Activated naive CD4-positive, alpha-beta T cell treated with anti-CD3 and anti-CD28 coated beads for 36 hours (primary cell): ENCODE measurements around the gene GPD1L. TPM values are rescaled to one million over a fixed set of nuclear protein-coding genes. Genes with fewer than 3 reads are reported as not detected.
"Not testable (repeated sequence)": the region's sequence is repeated elsewhere in the genome, so short reads cannot be mapped to it uniquely, and the experiment has no call there.

Source experiments
- CTCF ChIA-PET: fragments of 350-600 bp; sonication (Branson Sonifier 250); formaldehyde crosslinking; loops from one replicate; lab custom pipeline; 2021; ENCODE audit warnings: antibody characterized with exemption; lab: Charles Lee
- DNase-seq: peaks from one replicate; pipeline ENCODE4 v3.0.0-alpha.2; 2020
- H3K27ac Mint-ChIP-seq: one replicate; pipeline ENCODE4 v1.8.0; 2021; ENCODE audit warnings: mild to moderate bottlenecking, mixed read lengths
- H3K27me3 Mint-ChIP-seq: one replicate; pipeline ENCODE4 v1.8.0; 2021; ENCODE audit warnings: low read depth, mixed read lengths
- H3K36me3 Mint-ChIP-seq: one replicate; pipeline ENCODE4 v1.8.0; 2021; ENCODE audit warnings: low read depth, mixed read lengths
- H3K4me1 Mint-ChIP-seq: one replicate; pipeline ENCODE4 v1.8.0; 2021; ENCODE audit warnings: low read depth, mixed read lengths
- H3K4me3 Mint-ChIP-seq: one replicate; pipeline ENCODE4 v1.8.0; 2021; ENCODE audit warnings: mild to moderate bottlenecking, moderate library complexity, mixed read lengths
- H3K9me3 Mint-ChIP-seq: one replicate; pipeline ENCODE4 v1.8.0; 2021; ENCODE audit warnings: mixed read lengths
- intact Hi-C: fragments of 100-400 bp; cut with micrococcal nuclease; formaldehyde crosslinking; loops from one replicate; pipeline ENCODE4 v1.15.1; 2023
- total RNA-seq, 2 experiments: library from RNA; stranded (reverse); gene quantifications; one replicate each; pipeline ENCODE4 v1.2.3, GENCODE V29; 2021

GPD1L gene
- total RNA-seq, 2 experiments from 2014 or later: 10.8 to 12.6 TPM

DNA sequence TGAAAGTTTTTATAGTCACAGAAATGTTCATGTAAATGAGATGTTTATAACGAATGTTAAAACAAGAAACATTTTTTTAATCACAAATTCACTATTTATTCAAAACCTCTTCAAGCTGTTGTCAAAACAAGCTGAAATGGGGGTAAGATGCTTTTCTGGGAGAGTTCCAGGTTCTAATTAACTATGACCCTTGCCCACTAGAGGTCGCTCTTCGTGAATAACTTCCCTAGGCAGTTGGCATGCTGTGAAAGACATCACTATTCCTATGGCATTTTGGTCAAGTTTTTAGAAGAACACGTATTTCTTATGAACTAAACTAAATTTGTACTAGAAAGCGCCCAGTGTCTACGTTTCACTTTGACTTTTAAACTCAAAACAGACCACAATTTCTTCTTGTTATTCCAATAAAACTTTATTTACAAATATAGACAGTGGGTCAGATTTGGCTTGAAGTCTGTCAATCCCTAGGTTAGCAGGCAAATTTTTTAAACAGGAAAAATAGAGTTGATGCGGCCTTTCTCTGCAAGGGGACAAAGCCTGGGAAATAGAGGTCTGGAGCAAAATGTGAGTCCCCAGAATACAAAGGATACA, 69.3 kb downstream of the GPD1L start:
- Mint-ChIP-seq H3K27me3 (no peaks in the 10 kb centered on the region), H3K4me3 (no peak overlapping the region), H3K36me3 (peaks cover 5% of the 10 kb centered on the region), H3K27ac (no peak overlapping the region), H3K9me3 (peaks cover 3% of the 10 kb centered on the region), H3K4me1 (peaks cover 10% of the 10 kb centered on the region)
- intact Hi-C loops: loop anchor here (5.0 kb wide), 2 partner anchors 412 to 607 kb away; no protein-coding TSS in a partner anchor
- CTCF ChIA-PET: interaction anchor here (0.7 to 4.4 kb wide), 21 partner anchors 11 to 576 kb away, joined by 3 to 45 read pairs (median 4); partner anchors contain the start of gene CMTM8
- peak; percentile 75 for DNase-seq

DNA sequence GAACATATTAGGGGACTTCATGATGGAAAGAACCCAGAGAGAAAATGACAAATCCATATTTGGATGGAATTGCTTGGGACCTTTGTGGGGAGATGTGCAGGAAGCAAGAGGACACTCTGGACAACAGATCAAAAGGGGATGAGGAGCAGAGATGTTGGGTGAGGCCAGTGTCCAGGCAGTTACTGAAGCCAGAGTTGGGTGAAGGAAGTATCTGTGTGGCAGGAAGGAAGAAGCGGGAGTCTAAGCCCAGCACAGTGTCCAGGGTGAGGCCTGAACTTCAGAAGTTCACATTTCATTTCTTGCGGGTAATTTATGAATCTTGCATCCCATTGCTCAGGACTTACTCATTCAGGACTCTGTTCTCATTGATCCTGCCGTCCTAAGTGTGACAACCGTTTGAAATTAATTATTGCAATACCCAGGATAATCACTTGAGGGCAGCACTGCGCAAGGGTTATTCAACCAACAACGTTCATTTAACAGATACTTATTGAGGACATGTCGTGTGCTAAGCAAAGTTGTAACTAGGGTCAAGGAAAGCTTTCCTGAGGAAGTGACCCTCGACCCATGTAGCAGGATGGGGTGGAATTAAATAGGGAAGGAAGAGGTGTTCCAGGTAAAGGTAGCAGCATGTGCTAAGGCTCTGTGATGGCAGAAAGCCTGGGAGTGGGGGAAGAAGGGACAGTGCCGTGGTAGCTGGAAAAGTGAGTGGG, 70.7 kb downstream of the GPD1L start:
- peak; percentile 82 for DNase-seq
- no peaks in the 10 kb centered on the region for H3K9me3 Mint-ChIP-seq
- H3K27ac Mint-ChIP-seq: no peak overlapping the region
- CTCF ChIA-PET: interaction anchor here (0.6 to 4.4 kb wide), 41 partner anchors 8 to 491 kb away, joined by 3 to 45 read pairs (median 5); partner anchors contain the start of gene CMTM8
- peak overlapping the region; percentile 51 for H3K4me3 Mint-ChIP-seq
- H3K36me3 Mint-ChIP-seq: no peaks in the 10 kb centered on the region
- H3K27me3 Mint-ChIP-seq: no peaks in the 10 kb centered on the region
- intact Hi-C loops: loop anchor here (1.0 to 5.0 kb wide), 13 partner anchors 61 to 605 kb away; partner anchors contain the start of gene CMTM8
- peaks cover 10% of the 10 kb centered on the region for H3K4me1 Mint-ChIP-seq

DNA sequence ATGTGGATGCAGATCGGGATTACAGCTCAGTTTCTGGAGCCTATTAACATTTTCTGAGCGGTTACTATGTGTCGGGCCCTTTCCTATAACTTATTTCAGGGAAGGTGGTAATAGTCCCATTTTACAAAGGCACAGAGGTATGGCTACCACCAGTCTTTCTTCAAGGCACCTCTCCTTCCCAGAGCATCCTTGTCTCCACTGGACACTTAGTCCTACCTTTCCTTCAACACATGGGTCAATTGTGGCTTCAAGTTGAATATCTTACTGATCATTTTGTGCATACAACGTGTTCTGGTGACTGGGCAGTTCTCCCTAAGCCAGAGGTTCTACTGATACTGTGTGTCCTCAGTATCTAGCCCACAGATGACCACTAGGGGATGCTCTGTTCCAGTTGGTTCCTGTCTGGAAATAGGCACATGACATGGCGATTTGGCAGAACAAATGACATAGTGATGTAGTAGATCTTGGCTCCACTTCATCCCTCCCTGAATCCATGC, 71.3 kb downstream of the GPD1L start:
- no peaks in the 10 kb centered on the region for H3K27me3 Mint-ChIP-seq
- intact Hi-C loops: loop anchor here (1.0 to 5.0 kb wide), 14 partner anchors 61 to 605 kb away; partner anchors contain the start of genes CMTM6 and CMTM8
- H3K4me1 Mint-ChIP-seq: peaks cover 10% of the 10 kb centered on the region
- CTCF ChIA-PET: interaction anchor here (0.6 to 4.4 kb wide), 41 partner anchors 9 to 662 kb away, joined by 3 to 45 read pairs (median 4); partner anchors contain the start of gene CMTM8
- H3K36me3 Mint-ChIP-seq: no peaks in the 10 kb centered on the region
- H3K4me3 Mint-ChIP-seq: peak overlapping the region; percentile 51
- peak; percentile 82 for DNase-seq
- H3K9me3 Mint-ChIP-seq: no peaks in the 10 kb centered on the region
- no peak overlapping the region for H3K27ac Mint-ChIP-seq

DNA sequence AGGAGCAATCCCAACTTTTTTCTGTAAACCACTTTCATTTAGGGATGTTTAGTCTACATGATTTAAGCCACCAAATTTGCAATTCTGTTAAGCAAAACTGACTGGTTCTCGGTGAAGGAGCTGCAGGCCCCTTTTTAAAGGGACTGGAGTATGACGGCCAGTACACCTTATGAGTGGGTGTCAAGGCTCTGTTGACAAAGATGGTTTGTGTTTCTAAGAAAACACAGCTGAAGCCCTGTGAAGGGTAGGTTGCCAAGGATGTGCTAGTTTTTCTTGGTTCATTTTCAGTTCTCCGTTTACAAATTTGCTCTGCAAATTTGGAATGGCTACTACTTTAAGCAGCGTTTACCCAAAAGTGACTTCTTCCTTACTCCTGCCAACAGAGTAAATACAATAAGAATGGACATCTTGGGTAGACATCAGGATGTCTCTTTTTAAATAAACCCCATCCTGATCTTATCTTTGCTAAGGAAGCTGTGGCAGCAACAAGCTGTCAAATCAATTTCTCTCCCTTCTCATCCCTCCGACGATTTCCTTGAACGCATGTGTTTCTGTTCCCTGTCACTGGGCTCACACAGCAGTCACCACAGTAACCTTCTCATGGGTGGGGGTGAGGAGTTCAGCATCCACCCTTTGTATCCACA, 73.8 kb downstream of the GPD1L start:
- CTCF ChIA-PET: interaction anchor here (0.6 kb wide), 1 partner anchor 260 kb away, joined by 3 read pairs; no protein-coding TSS in a partner anchor
- Mint-ChIP-seq H3K4me1 (peaks cover 10% of the 10 kb centered on the region), H3K36me3 (no peaks in the 10 kb centered on the region), H3K4me3 (no peak overlapping the region), H3K27ac (no peak overlapping the region), H3K27me3 (peaks cover 2% of the 10 kb centered on the region), H3K9me3 (no peaks in the 10 kb centered on the region)
- intact Hi-C loops: no loop called here
- no peak for DNase-seq

DNA sequence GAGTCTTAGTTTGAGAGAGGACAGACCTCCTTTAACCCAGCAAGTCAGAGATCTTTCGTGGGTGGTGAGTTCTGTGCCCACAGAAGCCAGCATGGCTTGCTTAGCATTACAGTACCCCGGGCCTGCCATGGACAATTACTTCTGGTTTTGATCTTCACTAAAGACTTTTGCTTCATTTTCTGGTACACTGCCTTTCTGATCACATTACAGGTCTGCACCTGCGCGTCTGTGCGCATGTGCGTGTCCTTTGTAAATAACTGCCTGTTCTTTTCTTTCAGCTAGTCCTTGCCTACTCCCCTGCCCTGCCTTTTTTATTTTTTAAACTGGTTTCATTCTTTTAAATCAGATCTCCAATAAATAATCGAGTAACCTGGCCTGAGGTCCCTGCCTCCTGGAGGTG, 74.9 kb downstream of the GPD1L start:
- no peak for DNase-seq
- H3K4me1 Mint-ChIP-seq: peaks cover 10% of the 10 kb centered on the region
- H3K9me3 Mint-ChIP-seq: no peaks in the 10 kb centered on the region
- intact Hi-C loops: no loop called here
- H3K27ac Mint-ChIP-seq: no peak overlapping the region
- peaks cover 2% of the 10 kb centered on the region for H3K27me3 Mint-ChIP-seq
- CTCF ChIA-PET: no interaction called here
- H3K4me3 Mint-ChIP-seq: no peak overlapping the region
- H3K36me3 Mint-ChIP-seq: no peaks in the 10 kb centered on the region

DNA sequence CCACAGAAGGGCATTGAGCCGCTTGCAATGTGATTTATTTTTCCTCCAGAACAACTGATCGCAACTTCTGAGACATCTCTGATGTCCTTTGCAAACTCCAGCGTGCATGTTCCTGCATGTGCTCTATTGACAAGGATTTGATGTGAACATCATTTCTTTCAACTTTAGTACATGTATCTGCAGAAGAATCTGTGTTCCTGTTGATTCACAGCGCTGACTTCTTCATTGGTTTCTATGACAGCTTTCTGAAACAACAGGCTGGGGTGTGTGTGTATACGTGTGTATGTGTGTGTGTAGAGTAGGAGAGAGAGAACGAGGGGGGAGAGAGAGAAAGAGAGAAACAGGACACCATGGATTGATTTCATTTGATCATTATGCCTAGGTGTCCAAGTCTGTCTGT, 75.4 kb downstream of the GPD1L start:
- H3K9me3 Mint-ChIP-seq: no peaks in the 10 kb centered on the region

DNA sequence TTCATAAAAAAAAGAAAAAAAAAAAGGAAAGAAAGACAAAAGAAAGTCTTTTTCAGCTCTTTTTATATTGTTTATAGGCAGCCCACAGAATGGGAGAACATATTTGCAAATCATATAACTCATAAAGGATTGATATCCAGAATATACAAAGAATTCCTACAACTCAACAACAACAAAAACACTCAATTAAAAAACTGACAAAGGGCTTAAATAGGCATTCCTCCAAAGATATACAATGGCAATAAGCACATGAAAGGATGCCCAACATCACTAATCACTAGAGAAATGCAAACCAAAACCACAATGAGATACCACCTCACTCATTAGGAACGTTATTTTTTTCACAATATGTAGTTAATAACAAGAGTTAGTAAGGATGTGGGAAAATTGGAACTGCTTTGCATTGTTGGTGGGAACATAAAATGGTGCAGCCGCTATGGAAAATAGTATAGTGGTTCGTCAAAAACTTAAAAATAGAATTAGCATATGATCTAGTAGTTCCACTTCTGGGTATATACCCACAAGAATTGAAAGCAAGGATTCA, 77.8 kb downstream of the GPD1L start:
- CTCF ChIA-PET: interaction anchor here (0.5 kb wide), 1 partner anchor 668 kb away, joined by 4 read pairs; no protein-coding TSS in a partner anchor
- peaks cover 2% of the 10 kb centered on the region for H3K27me3 Mint-ChIP-seq
- H3K36me3 Mint-ChIP-seq: no peaks in the 10 kb centered on the region
- no peaks in the 10 kb centered on the region for H3K9me3 Mint-ChIP-seq
- H3K27ac Mint-ChIP-seq: no peak overlapping the region
- DNase-seq: no peak
- H3K4me1 Mint-ChIP-seq: no peaks in the 10 kb centered on the region
- no peak overlapping the region for H3K4me3 Mint-ChIP-seq
- intact Hi-C loops: no loop called here

More for the DNA sequence above, 75.4 kb downstream of the GPD1L start:
- Mint-ChIP-seq H3K4me1 (peaks cover 10% of the 10 kb centered on the region), H3K36me3 (no peaks in the 10 kb centered on the region), H3K27me3 (peaks cover 2% of the 10 kb centered on the region), H3K4me3 (no peak overlapping the region), H3K27ac (no peak overlapping the region)
- CTCF ChIA-PET: no interaction called here
- DNase-seq: no peak
- intact Hi-C loops: no loop called here

DNA sequence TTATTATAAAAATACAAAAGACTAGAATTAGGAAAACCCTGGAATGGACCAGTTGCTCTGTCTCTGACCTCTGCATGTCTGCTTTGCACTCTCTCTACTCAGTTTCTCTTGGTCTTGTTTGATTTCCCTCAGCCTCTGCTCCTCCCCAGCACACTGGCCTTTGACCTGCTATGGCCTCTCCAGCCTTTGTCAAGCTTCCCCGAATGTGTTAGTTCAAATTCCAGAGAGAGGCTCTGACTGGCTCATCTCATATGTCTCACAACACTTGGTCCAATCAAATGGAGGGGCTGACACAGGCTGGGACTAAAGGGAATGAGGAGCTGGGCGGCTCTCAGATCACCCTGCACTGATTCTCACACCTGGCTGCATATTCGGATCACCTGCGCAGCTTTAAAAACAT, 79.7 kb downstream of the GPD1L start:
- CTCF ChIA-PET: interaction anchor here (0.9 to 1.1 kb wide), 3 partner anchors 8 to 12 kb away, joined by 3 to 4 read pairs (median 3); no protein-coding TSS in a partner anchor
- H3K36me3 Mint-ChIP-seq: no peaks in the 10 kb centered on the region
- no peaks in the 10 kb centered on the region for H3K4me1 Mint-ChIP-seq
- peaks cover 2% of the 10 kb centered on the region for H3K27me3 Mint-ChIP-seq
- intact Hi-C loops: no loop called here
- H3K27ac Mint-ChIP-seq: no peak overlapping the region
- H3K9me3 Mint-ChIP-seq: no peaks in the 10 kb centered on the region
- H3K4me3 Mint-ChIP-seq: no peak overlapping the region
- DNase-seq: no peak

DNA sequence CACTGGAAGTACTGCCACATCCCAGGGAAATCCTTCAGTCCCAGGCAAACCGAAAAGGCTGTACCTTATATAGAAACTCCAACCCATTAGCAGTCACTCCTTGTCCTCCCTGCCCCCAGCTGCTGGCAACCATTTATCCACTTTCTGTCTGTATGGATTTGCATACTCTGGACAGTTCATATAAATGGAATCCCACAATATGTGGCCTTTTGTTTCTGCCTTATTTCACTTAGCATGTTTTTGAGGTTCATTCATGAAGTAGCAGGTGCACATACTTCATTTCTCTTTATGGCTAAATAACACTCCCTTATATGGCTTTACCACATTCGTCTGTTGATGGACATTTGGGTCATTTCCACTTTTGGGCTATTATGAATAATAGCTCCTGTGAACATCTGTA, 80.5 kb downstream of the GPD1L start:
- peaks cover 2% of the 10 kb centered on the region for H3K27me3 Mint-ChIP-seq
- no peak for DNase-seq
- no peak overlapping the region for H3K27ac Mint-ChIP-seq
- CTCF ChIA-PET: interaction anchor here (0.9 to 1.1 kb wide), 2 partner anchors 9 to 11 kb away, joined by 3 to 4 read pairs; no protein-coding TSS in a partner anchor
- intact Hi-C loops: no loop called here
- no peaks in the 10 kb centered on the region for H3K36me3 Mint-ChIP-seq
- H3K4me3 Mint-ChIP-seq: no peak overlapping the region
- no peaks in the 10 kb centered on the region for H3K4me1 Mint-ChIP-seq
- H3K9me3 Mint-ChIP-seq: no peaks in the 10 kb centered on the region

DNA sequence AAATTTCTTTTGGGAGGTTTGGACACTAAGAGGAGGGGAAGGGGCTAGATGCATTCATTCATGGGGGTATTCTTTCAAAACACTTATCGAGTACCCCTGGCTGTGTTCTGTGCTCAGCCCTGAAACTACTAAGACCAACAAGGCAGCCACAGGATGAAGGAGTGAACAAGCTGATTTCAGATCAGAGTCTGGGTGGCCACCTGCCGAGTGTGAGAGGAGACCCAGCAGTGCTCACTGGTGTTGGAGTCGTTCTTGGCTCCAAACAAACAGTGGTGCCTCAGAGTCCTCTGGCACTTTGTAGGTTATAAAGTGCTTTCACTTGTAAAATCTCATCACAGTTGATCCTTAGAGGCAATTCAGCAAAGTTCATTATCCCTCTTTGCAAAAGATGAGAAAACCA, 83.3 kb downstream of the GPD1L start:
- intact Hi-C loops: no loop called here
- CTCF ChIA-PET: no interaction called here
- H3K27me3 Mint-ChIP-seq: peaks cover 2% of the 10 kb centered on the region
- no peaks in the 10 kb centered on the region for H3K4me1 Mint-ChIP-seq
- H3K4me3 Mint-ChIP-seq: no peak overlapping the region
- H3K9me3 Mint-ChIP-seq: no peaks in the 10 kb centered on the region
- DNase-seq: no peak
- H3K36me3 Mint-ChIP-seq: no peaks in the 10 kb centered on the region
- no peak overlapping the region for H3K27ac Mint-ChIP-seq

DNA sequence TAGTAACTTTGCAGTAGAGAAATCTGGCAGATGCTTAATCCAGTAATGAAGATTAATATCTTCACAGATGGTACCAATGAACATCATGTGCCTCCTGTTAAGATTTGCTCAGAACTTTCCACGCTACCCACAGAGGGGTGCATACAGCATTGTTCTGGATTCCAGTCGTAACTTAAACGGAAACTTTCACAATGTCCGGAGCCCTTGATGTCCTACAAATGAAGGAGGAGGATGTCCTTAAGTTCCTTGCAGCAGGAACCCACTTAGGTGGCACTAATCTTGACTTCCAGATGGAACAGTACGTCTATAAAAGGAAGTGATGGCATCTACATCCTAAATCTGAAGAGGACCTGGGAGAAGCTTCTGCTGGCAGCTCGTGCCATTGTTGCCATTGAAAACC, 84.1 kb downstream of the GPD1L start:
- H3K27me3 Mint-ChIP-seq, H3K4me1 Mint-ChIP-seq, H3K4me3 Mint-ChIP-seq, DNase-seq, intact Hi-C loops, H3K36me3 Mint-ChIP-seq, CTCF ChIA-PET, H3K9me3 Mint-ChIP-seq, H3K27ac Mint-ChIP-seq: not testable (repeated sequence)

DNA sequence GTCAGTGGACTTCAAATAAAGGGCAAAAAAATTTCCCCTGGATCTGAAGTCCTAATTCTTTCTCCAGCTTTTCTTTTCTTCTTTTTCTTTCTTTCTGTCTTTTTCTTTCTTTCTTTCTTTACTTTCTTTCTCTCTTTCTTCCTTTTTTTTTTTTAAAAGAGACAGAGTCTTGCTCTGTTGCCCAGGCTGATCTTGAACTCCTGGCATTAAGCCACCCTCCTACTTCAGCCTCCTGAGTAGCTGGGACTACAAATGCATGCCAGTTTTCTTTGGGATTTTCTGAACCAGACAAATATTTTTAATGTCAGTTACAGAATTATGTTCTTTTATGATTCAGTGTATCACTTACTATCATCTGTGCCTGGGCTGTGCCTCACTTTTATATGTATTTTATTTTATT, 86.7 kb downstream of the GPD1L start:
- Mint-ChIP-seq H3K36me3 (no peaks in the 10 kb centered on the region), H3K27me3 (no peaks in the 10 kb centered on the region), H3K27ac (no peak overlapping the region), H3K4me3 (no peak overlapping the region), H3K4me1 (no peaks in the 10 kb centered on the region), H3K9me3 (no peaks in the 10 kb centered on the region)
- intact Hi-C loops: no loop called here
- DNase-seq: no peak
- CTCF ChIA-PET: interaction anchor here (1.0 kb wide), 1 partner anchor 17 kb away, joined by 4 read pairs; no protein-coding TSS in a partner anchor
